ENCODE measurements around the gene TSSC4. TPM values are rescaled to one million over a fixed set of nuclear protein-coding genes. Genes with fewer than 3 reads are reported as not detected.

The TSSC4 gene
- polyA plus RNA-seq, 3 donors, result 28.1 to 74.6 (median 52.0) TPM

DNA sequence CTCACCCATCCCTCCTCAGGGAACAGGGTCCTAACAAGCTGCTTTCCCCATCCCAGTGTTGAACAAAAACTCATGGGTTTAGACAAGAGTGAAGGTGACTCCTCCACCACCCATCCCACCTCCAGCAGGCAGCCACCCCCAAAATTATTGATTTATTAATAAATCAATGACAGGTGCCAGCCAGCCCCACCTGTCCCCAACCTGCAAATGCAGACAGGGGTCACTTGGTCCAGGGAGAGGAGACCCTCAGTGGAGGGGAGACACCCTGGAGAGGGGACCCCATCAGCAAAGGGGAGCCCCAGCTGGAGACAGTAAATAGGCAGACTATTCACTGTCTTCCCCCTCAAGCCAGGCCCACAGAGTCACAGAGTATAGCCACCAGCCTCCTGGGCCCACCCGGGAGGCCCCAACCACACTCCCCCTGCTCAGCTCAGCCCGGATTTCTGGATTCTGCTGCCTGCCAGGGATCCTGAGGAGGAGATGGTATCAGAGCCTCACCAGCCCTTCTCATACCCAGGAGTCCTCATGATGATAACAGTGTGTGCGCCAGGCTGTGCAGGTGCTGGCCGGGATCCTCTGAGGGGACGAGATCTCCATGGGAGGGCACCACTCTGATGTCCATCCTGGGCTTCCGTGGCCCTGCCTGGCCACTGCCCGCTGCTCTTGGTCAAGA, 32.2 kb upstream of the TSSC4 start:
- H3K36me3 ChIP-seq (replicated peaks in 1 of 2; ENCODE audit: control insufficient read depth in 1 of 2, insufficient read depth in 2 of 2, low read length in 2 of 2), result no peaks in the 10 kb centered on the region

DNA sequence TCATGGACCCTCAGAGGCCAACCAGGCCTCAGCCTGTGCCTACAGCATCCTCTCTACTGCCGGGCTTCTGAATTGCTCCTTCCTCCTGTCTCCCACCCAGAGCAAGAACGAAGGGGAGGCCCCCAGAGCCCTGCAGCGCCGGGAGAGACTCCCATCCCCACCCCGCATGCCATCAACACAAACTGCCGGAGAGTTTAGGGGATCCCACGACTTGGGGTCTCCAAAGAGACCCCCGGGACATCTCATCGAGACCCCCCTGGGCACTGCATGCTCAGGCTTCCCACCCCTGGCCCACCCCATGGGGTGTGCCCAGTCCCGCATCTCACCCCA, 31.7 kb upstream of the TSSC4 start:
- Histone ChIP-seq H3K79me2 (ENCODE audit: insufficient read depth, low read length) (no peaks in the 10 kb centered on the region), H3K4me3 (replicated peaks in 1 of 3; ENCODE audit: low read depth in 2 of 3, low read length in 3 of 3) (no peak overlapping the region), H3K27me3 (ENCODE audit: control insufficient read depth in 2 of 2, insufficient read depth in 2 of 2, low read length in 2 of 2) (peaks cover 0 to 2% of the 10 kb centered on the region in 2 donors), H3K36me3 (replicated peaks in 1 of 2; ENCODE audit: control insufficient read depth in 1 of 2, insufficient read depth in 2 of 2, low read length in 2 of 2) (no peaks in the 10 kb centered on the region), H3K9ac (ENCODE audit: insufficient read depth, low read length, poor library complexity, severe bottlenecking) (no peak overlapping the region), H3K27ac (ENCODE audit: low read depth in 1 of 2, low read length in 2 of 2) (no peak overlapping the region), H2AFZ (ENCODE audit: insufficient read depth, low read depth, low read length, poor library complexity, severe bottlenecking) (no peak overlapping the region), H3K9me3 (replicated peaks in 1 of 2; ENCODE audit: control insufficient read depth in 1 of 2, insufficient read depth in 1 of 2, low read length in 2 of 2) (no peaks in the 10 kb centered on the region), H3K4me1 (ENCODE audit: control insufficient read depth in 1 of 2, insufficient read depth in 2 of 2, low read length in 2 of 2) (no peaks in the 10 kb centered on the region), H4K20me1 (ENCODE audit: insufficient read depth, low read length) (no peaks in the 10 kb centered on the region), H3K4me2 (replicated peaks; ENCODE audit: extremely low read depth, low read length, poor library complexity, severe bottlenecking) (no peak overlapping the region)
- TF ChIP-seq, protein P1, sequence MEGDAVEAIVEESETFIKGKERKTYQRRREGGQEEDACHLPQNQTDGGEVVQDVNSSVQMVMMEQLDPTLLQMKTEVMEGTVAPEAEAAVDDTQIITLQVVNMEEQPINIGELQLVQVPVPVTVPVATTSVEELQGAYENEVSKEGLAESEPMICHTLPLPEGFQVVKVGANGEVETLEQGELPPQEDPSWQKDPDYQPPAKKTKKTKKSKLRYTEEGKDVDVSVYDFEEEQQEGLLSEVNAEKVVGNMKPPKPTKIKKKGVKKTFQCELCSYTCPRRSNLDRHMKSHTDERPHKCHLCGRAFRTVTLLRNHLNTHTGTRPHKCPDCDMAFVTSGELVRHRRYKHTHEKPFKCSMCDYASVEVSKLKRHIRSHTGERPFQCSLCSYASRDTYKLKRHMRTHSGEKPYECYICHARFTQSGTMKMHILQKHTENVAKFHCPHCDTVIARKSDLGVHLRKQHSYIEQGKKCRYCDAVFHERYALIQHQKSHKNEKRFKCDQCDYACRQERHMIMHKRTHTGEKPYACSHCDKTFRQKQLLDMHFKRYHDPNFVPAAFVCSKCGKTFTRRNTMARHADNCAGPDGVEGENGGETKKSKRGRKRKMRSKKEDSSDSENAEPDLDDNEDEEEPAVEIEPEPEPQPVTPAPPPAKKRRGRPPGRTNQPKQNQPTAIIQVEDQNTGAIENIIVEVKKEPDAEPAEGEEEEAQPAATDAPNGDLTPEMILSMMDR (IDR thresholded peaks at IDR 0.05), result no peak
- Mint-ChIP-seq H3K4me1 (peaks cover 5% of the 10 kb centered on the region), H3K27me3 (ENCODE audit: low read depth in 3 of 3) (peaks cover 11 to 37% (median 13%) of the 10 kb centered on the region in 3 donors), H3K9me3 (peaks cover 0 to 3% (median 0%) of the 10 kb centered on the region in 7 donors), H3K27ac (no peak overlapping the region), H3K4me3 (no peak overlapping the region), H3K36me3 (no peaks in the 10 kb centered on the region)
- no peak for DNase-seq
- intact Hi-C loops (cut with micrococcal nuclease), result no loop called here
- WGBS (ENCODE audit: insufficient coverage), result 92% methylated on average over 6 of the region's 10 CpGs

More for the DNA sequence above, 32.2 kb upstream of the TSSC4 start:
- Histone ChIP-seq H4K20me1 (ENCODE audit: insufficient read depth, low read length) (no peaks in the 10 kb centered on the region), H3K9me3 (replicated peaks in 1 of 2; ENCODE audit: control insufficient read depth in 1 of 2, insufficient read depth in 1 of 2, low read length in 2 of 2) (no peaks in the 10 kb centered on the region), H3K79me2 (ENCODE audit: insufficient read depth, low read length) (no peaks in the 10 kb centered on the region), H3K4me1 (ENCODE audit: control insufficient read depth in 1 of 2, insufficient read depth in 2 of 2, low read length in 2 of 2) (no peaks in the 10 kb centered on the region), H2AFZ (ENCODE audit: insufficient read depth, low read depth, low read length, poor library complexity, severe bottlenecking) (no peak overlapping the region), H3K27me3 (ENCODE audit: control insufficient read depth in 2 of 2, insufficient read depth in 2 of 2, low read length in 2 of 2) (peaks cover 0 to 2% of the 10 kb centered on the region in 2 donors), H3K4me2 (replicated peaks; ENCODE audit: extremely low read depth, low read length, poor library complexity, severe bottlenecking) (no peak overlapping the region), H3K27ac (ENCODE audit: low read depth in 1 of 2, low read length in 2 of 2) (no peak overlapping the region), H3K4me3 (replicated peaks in 1 of 3; ENCODE audit: low read depth in 2 of 3, low read length in 3 of 3) (no peak overlapping the region), H3K9ac (ENCODE audit: insufficient read depth, low read length, poor library complexity, severe bottlenecking) (no peak overlapping the region)
- Mint-ChIP-seq H3K36me3 (no peaks in the 10 kb centered on the region), H3K27ac (no peak overlapping the region), H3K27me3 (ENCODE audit: low read depth in 3 of 3) (peaks cover 11 to 36% (median 13%) of the 10 kb centered on the region in 3 donors), H3K9me3 (peaks cover 0 to 3% (median 0%) of the 10 kb centered on the region in 7 donors), H3K4me1 (peaks cover 5% of the 10 kb centered on the region), H3K4me3 (no peak overlapping the region)
- intact Hi-C loops (cut with micrococcal nuclease), result no loop called here
- TF ChIP-seq, protein P1 (IDR thresholded peaks at IDR 0.05), result no peak
- no peak for DNase-seq
- WGBS (ENCODE audit: insufficient coverage), result 95% methylated on average over 6 of the region's 7 CpGs
